Body of pancreas (tissue), 4 donors: ENCODE measurements around the gene OR6N1.

Source experiments
- POLR2A ChIP-seq, 3 donors: fragments of 450-650 bp; IDR thresholded peaks; one replicate each; pipeline ENCODE4 v1.6.1; 2016; ENCODE audit warnings: antibody characterized with exemption in 3 of 3, mild to moderate bottlenecking in 2 of 3
- TF ChIP-seq, protein P1 (sequence below), 7 experiments: fragments of 450-650 bp in 4 of 7; fragments of 200-600 bp in 3 of 7; sonication (generic) in 3 of 7; IDR thresholded peaks; one replicate each; pipeline ENCODE4 v1.5.1; 2016 to 2019; ENCODE audit warnings: antibody characterized with exemption in 7 of 7

DNA sequence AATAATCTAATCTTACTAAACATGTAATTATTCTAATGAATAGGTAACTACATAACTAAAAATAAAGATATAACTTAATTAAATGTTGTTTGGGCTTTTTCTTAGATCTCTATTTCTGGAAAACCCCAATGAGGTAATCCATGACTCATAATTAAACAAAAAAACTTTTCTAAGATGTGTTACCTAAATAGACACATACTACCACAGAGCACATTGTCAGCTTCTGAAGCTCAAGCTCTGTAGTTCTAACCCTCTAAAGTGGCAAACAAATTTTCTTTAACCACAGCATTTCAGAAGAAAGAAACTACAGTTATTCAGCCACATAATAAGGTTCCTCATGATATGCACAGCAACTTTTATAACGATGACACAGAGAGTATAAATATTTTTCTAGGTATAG lies 55.7 kb downstream of the OR6N1 start:
- TF ChIP-seq, protein P1, sequence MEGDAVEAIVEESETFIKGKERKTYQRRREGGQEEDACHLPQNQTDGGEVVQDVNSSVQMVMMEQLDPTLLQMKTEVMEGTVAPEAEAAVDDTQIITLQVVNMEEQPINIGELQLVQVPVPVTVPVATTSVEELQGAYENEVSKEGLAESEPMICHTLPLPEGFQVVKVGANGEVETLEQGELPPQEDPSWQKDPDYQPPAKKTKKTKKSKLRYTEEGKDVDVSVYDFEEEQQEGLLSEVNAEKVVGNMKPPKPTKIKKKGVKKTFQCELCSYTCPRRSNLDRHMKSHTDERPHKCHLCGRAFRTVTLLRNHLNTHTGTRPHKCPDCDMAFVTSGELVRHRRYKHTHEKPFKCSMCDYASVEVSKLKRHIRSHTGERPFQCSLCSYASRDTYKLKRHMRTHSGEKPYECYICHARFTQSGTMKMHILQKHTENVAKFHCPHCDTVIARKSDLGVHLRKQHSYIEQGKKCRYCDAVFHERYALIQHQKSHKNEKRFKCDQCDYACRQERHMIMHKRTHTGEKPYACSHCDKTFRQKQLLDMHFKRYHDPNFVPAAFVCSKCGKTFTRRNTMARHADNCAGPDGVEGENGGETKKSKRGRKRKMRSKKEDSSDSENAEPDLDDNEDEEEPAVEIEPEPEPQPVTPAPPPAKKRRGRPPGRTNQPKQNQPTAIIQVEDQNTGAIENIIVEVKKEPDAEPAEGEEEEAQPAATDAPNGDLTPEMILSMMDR (IDR thresholded peaks at IDR 0.05) = no peak
- TF ChIP-seq POLR2A (IDR thresholded peaks at IDR 0.05) = no peak
